Lung (tissue), 12 donors: ENCODE results near the gene DHRS3. TPM values are rescaled to one million over a fixed set of nuclear protein-coding genes. Genes with fewer than 3 reads are reported as not detected.
A peak's percentile ranks its signal among the peaks of the same experiment; 100 is the strongest.

Experiments
- ATAC-seq: fragments of 200-7000 bp; cut with Tn5 transposase; one replicate; pipeline ENCODE4 v1.9.1; 2020; ENCODE audit warnings: moderate number of reproducible peaks; ENCODE audit not compliant: insufficient read depth, low FRiP score
- DNase-seq, 3 donors: peaks; one replicate each; pipeline ENCODE4 v3.0.0-alpha.2; 2013 to 2017
- H3K27ac ChIP-seq, 2 donors: one replicate each; pipeline ENCODE4 v1.5.1; 2013; ENCODE audit warnings: mild to moderate bottlenecking in 2 of 2, moderate library complexity in 2 of 2, control low read depth in 1 of 2, inconsistent platforms in 1 of 2, low read depth in 1 of 2, low read length in 1 of 2
- H3K27me3 ChIP-seq, 3 donors: one replicate each; pipeline ENCODE4 v1.5.1; 2013; ENCODE audit warnings: low read length in 2 of 3; ENCODE audit not compliant: control insufficient read depth in 3 of 3, insufficient read depth in 3 of 3
- H3K36me3 ChIP-seq, 4 donors: one replicate each; pipeline ENCODE4 v1.5.1; 2013; ENCODE audit warnings: low read length in 4 of 4, mild to moderate bottlenecking in 1 of 4, moderate library complexity in 1 of 4; ENCODE audit not compliant: control insufficient read depth in 4 of 4, insufficient read depth in 4 of 4
- H3K4me1 ChIP-seq, 5 donors: one replicate each; pipeline ENCODE4 v1.5.1; 2013; ENCODE audit warnings: low read length in 5 of 5, mild to moderate bottlenecking in 2 of 5, moderate library complexity in 1 of 5; ENCODE audit not compliant: control insufficient read depth in 5 of 5, insufficient read depth in 5 of 5
- H3K4me3 ChIP-seq: one replicate; pipeline ENCODE4 v1.5.1; 2013; ENCODE audit warnings: mild to moderate bottlenecking, control low read depth, moderate library complexity
- H3K9ac ChIP-seq, 2 donors: one replicate each; pipeline ENCODE4 v1.5.1; 2013; ENCODE audit warnings: low read length in 2 of 2, control low read depth in 1 of 2; ENCODE audit not compliant: insufficient read depth in 1 of 2
- H3K9me3 ChIP-seq, 4 donors: one replicate each; pipeline ENCODE4 v1.5.1; 2013; ENCODE audit warnings: low read length in 3 of 4, mild to moderate bottlenecking in 1 of 4, moderate library complexity in 1 of 4; ENCODE audit not compliant: control insufficient read depth in 4 of 4, insufficient read depth in 3 of 4
- WGBS, 2 donors: extraction: QIAGEN DNeasy Blood & Tissue Kit; methylation state at CpG; one replicate each; pipeline ENCODE4 v1.1.7; 2013; 5-methylcytosine and 5-hydroxymethylcytosine counted together
- polyA plus RNA-seq, 2 donors: library from polyadenylated mRNA; stranded (reverse); fragments of 200-250 nt; gene quantifications; one replicate each; pipeline ENCODE4 v1.2.1, GENCODE V29; 2013
- total RNA-seq, 2 donors: library from RNA; depleted of rRNA in 1 of 2; stranded (reverse); fragments of >200 nt in 1 of 2; gene quantifications; one replicate each; pipeline ENCODE4 v1.2.1, GENCODE V29; 2014 to 2021
- TF ChIP-seq, protein P1 (sequence below): IDR thresholded peaks from 2 replicates; pipeline ENCODE4 v1.5.1; 2012; ENCODE audit warnings: mild to moderate bottlenecking; ENCODE audit errors: control extremely low read depth, extremely low read depth
- donor health status: control.
- donor health status: control.
- donor health status: Bipolar disorder and iron deficiency.
- donor health status: healthy.
- donor health status: DM: yes; HTN: yes; CAD: no.

DHRS3 gene
- total and polyA plus RNA-seq, 4 donors, result 56.7 to 109 (median 79.8) TPM

DNA sequence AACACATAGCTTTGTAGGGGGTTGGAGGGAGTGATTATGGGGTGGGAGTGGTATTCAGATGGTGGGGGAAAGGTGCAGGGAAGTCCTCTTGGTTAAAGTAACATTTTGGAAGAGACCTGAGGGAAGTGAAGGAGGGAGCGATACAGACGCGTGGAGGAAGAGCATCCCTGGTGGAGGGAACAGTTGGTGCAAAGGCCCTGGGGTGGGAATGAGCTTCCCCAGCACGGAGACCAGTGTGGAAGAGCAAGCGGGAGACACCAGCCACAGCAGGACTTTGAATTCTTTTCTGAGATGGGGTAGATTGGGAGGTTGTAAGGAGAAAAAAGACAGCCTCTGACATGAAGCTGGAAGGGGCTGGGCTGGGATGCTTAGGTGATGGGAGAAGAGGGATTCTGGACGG lies 23.5 kb downstream of the DHRS3 start:
- DNase-seq, result no peak
- Histone ChIP-seq H3K4me3 (no peak overlapping the region), H3K27me3 (no peaks in the 10 kb centered on the region), H3K4me1 (peaks cover 13 to 38% (median 19%) of the 10 kb centered on the region in 5 donors), H3K27ac (peak overlapping the region; percentile 26 to 59), H3K9ac (no peak overlapping the region), H3K36me3 (peaks cover 0 to 8% (median 0%) of the 10 kb centered on the region in 4 donors), H3K9me3 (no peaks in the 10 kb centered on the region)
- ATAC-seq, result no peak
- WGBS, 2 donors, result 87 to 93% methylated on average over 6 of the region's 6 CpGs
- TF ChIP-seq, protein P1, sequence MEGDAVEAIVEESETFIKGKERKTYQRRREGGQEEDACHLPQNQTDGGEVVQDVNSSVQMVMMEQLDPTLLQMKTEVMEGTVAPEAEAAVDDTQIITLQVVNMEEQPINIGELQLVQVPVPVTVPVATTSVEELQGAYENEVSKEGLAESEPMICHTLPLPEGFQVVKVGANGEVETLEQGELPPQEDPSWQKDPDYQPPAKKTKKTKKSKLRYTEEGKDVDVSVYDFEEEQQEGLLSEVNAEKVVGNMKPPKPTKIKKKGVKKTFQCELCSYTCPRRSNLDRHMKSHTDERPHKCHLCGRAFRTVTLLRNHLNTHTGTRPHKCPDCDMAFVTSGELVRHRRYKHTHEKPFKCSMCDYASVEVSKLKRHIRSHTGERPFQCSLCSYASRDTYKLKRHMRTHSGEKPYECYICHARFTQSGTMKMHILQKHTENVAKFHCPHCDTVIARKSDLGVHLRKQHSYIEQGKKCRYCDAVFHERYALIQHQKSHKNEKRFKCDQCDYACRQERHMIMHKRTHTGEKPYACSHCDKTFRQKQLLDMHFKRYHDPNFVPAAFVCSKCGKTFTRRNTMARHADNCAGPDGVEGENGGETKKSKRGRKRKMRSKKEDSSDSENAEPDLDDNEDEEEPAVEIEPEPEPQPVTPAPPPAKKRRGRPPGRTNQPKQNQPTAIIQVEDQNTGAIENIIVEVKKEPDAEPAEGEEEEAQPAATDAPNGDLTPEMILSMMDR, result no peak

DNA sequence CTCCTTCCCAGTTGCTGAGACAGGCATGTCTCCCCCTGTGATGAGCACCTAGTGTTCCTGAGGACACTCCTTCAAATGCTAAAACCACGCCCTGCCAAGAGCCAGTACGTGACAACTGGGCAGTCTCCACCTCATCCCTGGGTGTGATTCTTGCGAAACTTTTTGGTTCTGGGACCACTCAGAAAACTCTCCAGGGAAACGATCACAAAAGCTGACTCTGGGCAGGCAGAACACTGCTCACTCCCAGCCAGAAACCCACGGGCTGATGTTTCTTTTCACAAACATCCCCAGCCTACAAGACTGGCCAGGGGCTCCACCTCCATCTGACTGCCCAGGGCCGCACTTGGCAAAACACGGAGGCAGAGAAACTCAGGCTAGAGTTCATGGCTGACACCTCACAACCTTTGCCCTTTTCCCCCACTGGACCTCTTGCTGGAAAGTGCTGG lies 24.4 kb downstream of the DHRS3 start:
- DNase-seq, result peak; percentile 61 to 89 (median 77)
- H3K4me3 ChIP-seq, result no peak overlapping the region
- no peak for ATAC-seq
- TF ChIP-seq, protein P1, result no peak
- peak overlapping the region; percentile 38 to 59 for H3K27ac ChIP-seq
- no peaks in the 10 kb centered on the region for H3K9me3 ChIP-seq
- H3K4me1 ChIP-seq, result peaks cover 13 to 34% (median 19%) of the 10 kb centered on the region in 5 donors
- peaks cover 0 to 10% (median 0%) of the 10 kb centered on the region in 4 donors for H3K36me3 ChIP-seq
- WGBS, 2 donors, result 51 to 64% methylated on average over 7 of the region's 7 CpGs
- peak overlapping the region in 1 of 2 donors; percentile 47 for H3K9ac ChIP-seq
- H3K27me3 ChIP-seq, result no peaks in the 10 kb centered on the region

DNA sequence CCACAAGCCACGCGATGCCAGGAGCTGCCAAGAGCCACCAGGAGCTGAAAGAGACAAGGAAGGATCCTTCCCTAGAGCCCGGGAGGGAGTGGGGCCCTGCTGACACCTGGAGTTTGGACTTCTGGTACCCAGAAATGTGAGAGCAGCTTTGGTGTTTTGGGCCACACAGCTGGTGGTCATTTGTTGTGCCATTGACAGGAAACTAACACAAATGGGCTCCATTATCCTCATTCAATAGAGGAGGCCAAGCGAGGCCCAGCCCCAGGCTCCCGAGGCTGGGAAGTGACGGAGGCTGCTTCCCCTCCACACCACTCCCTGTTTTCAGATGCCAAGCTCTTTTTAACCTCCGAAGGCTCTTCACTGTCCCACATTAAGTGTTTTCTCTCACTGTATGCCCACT lies 25.5 kb downstream of the DHRS3 start:
- Histone ChIP-seq H3K4me3 (no peak overlapping the region), H3K4me1 (peaks cover 13 to 33% (median 19%) of the 10 kb centered on the region in 5 donors), H3K27me3 (no peaks in the 10 kb centered on the region), H3K27ac (peak overlapping the region; percentile 6 to 38), H3K36me3 (peaks cover 0 to 10% (median 1%) of the 10 kb centered on the region in 4 donors), H3K9me3 (no peaks in the 10 kb centered on the region), H3K9ac (no peak overlapping the region)
- DNase-seq (no peak), ATAC-seq (no peak)
- 67 to 86% methylated on average over 7 of the region's 7 CpGs for WGBS, 2 donors
- TF ChIP-seq, protein P1, result no peak
